ENCODE results near the gene ITCH.
"Not testable (repeated sequence)": the region's sequence is repeated elsewhere in the genome, so short reads cannot be mapped to it uniquely, and the experiment has no call there.

The ITCH gene

DNA sequence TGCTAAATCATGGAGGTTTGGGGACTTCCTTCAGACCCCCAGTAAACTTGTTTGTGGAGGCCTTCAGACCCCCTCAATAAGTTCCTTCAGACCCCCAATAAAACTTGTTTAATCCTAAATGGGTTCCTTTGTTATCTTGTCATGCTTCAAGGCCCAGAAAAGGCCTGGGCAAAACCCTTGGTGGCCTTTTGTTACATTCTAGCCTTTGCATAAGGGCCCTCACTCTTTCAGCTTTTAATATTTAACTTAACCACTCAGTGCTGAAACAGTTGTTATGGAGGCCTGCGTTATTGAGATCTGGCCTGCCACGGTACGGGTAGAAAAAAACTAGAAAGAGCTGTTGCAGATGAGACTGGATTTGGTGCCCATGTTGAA is 148.8 kb downstream of the ITCH start:
- no peak for DNase-seq (ENCODE audit: low spot score)

DNA sequence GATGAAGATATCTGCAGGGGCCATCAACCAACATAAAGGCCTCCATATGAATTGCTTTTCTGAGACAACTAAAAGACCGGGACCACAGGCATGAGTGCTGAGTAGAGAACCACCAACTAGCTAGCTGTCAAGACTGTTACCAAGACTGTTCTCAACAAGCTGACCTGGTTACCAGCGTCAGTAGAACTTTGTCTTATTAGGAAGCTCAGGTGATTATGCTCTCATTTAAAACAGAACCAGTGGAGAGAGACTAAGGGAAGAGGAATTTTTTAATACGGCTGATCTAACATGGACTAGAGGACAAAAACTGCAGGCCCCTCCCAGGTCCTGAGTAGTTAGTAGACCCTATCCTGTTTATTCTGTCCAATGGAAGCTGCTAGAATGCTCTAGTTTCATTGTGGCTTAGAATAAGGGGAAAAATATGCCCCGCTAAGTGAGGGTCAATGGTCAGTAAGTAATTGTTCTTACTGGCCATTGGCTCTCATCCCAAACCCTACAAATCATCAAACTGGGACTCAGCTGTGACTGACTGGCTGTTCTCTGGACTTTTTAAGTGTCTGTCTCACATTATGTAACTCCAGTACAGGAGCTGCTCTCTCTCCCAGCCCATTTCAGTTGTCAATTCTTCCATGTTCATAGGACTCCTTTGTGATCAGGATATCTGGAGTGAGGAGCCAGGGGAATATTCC is 149.3 kb downstream of the ITCH start:
- no peak for DNase-seq (ENCODE audit: low spot score)

DNA sequence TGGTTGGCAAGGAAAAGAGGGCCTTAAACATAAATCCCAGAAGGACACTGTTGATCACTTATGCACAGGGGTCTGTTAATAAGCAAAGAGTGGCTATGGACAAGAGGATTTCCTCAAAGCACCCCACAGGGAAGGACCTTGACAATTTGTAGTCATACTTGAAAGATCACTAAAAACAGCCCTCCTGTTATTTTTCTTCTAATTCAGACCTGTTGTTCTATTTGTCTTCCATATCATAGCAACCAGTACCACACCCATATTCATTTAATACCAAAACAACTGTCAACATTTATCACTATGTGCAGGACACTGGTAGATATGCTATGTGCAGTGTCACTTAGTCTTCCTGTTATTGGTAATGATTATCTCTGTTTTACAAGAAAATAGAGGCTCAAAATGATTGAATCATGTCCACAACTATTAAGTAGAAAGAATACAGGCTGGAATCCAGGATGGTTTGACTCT is 149.9 kb downstream of the ITCH start:
- DNase-seq (ENCODE audit: low spot score), result no peak

DNA sequence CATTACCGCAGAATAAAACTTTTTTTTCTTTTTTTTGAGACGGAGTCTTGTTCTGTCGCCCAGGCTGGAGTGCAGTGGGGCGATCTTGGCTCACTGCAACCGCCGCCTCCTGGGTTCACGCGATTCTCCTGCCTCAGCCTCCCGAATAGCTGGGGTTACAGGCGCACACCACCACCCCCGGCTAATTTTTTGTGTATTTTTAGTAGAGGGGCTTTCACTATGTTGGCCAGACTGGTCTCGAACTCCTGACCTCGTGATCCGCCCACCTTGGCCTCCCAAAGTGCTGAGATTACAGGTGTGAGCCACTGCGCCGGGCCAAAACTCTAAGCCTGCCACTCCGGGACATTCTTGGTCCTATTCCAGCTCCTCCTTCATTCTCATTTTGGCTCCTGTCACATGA is 151.0 kb downstream of the ITCH start:
- not testable (repeated sequence) for DNase-seq (ENCODE audit: low spot score)

DNA sequence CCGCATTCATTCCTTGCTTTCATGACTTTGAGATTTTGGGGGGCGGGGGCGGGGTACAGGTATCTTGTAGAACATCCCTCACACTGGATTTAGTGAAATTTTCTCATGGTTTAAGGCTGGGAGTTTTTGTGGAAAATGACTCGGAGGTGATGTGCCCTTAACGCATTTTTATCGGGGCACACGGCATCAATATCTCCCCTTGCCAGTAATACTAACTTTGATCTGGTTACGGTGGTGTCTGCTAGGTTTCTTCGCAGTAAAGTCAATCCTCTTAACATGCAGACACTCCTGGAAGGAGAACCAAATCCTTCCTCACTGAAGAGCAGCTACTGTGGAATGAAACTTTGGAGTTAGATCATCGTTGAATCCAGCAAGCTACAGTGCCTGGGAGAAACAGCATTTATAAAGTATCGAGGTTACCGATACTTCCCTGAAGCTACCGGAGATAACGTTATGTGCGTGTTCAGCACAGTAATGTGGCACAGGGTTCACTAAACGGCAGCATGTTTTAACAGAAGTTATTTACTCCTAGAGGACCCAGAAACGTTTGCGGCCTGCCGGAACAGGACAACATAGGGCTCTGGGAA is 151.9 kb downstream of the ITCH start:
- DNase-seq (ENCODE audit: low spot score), result no peak

DNA sequence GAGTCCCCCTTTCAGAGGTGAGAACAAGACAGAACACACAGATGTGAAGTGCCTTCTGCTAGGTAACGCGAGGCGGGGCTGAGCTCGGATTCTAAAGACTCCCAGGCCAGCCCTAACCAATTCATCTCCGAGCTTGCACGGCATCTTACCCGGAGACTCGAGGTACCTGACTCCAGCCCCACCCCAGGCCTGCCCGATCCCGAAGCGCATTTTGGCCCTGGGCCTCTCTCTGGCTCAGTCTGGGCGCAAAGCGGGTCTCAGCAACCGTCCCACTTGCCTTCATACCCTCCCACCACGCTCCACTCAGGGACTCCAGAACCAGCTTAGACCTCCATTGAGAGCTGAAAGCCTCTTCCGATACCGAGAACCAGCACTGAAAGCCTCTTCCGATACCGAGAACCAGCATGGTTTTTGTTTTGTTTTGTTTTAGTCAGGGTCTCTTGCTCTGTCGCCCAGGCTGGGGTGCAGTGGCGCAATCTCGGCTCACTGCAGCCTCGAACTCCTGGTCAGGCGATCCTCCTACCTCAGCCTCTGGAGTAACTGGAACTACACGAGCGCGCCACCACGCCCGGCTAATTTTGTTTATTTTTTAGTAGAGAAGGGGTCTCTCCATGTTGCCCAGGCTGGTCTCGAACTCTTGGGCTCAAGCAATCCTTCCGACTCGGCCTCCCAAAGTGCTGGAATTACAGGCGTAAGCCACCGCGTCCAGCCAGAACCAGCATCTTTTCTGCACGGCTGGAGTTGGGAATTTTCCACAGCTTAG is 152.6 kb downstream of the ITCH start:
- no peak for DNase-seq (ENCODE audit: low spot score)

DNA sequence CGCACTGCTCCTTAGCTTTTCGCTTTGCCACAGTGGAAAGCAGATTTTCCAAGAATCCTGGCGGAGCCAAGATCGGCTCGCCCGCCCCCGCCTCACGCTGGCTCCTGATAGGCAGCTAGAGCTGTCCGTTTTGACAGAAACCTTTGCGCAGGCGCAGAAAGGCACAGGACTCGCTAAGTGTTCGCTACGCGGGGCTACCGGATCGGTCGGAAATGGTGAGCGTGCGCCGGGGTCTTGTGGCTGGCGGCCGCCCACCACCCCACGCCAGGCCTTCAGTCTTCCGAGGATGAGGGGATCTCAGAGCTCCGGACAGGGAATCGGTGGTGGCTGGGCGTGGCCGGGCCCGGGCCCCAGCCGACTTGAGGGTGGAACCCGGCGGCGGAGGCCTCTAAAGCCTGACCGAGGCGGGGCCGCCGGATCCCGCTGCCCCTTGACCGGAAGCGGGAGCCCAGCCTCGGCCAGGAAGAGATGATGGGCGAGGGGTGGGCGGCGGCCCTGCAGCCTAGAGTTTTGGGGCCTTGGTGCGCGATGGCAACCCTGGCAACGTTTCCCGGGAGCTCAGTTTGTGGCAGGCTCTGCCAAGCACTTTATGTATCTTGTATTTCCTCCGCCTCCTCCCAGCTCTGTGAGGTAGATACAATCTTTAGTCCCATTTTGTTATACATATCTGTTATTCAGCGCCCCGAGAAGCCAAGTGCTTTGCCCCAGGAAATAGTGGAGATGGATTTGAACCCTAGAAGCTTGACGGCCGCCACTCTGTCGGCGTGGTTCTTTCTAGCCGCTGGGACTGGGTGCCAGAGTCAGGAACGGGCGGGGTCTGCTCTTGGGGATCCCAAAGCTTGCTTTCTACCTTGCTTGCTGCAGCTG is 153.4 kb downstream of the ITCH start, which contains the start of gene DYNLRB1:
Gene DYNLRB1, plus strand, starts transcription at position 176 of the 867 bp plus-strand sequence. Its CDS starts 37 bp downstream, at position 213.
- DNase-seq (ENCODE audit: low spot score), result peak; percentile 98

DNA sequence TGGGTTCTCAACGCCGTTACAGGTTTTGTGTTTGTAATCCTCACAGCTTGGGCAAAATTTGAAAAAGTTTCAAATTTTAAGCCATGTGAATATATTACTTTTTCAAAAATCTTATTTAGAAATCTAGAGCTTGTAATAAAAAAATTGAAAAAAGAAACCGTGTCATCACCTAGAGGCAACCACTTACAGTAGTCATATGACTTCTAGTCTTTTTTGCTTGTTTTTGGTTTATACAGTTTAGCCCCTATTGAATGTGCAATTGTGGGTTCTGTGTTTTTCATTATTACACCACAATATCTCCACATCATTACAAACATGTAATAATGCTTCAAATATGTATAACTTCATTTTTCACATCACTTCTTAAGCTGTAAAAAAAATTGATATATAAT is 154.0 kb downstream of the ITCH start:
- DNase-seq (ENCODE audit: low spot score), result no peak

DNA sequence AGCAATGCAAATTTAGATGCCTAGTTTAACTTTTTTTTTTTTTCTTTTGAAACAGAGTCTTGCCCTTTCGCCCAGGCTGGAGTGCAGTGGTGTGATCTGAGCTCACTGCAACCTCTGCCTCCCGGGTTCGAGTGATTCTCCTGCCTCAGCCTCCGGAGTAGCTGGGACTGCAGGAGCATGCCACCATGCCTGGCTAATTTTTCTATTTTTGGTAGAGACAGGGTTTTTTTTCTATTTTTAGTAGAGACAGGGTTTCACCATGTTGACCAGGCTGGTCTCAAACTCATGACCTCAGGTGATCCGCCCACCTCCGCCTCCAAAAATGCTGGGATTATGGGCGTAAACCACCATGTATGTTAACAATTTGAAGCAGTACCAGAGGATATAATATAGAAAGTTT is 155.8 kb downstream of the ITCH start:
- not testable (repeated sequence) for DNase-seq (ENCODE audit: low spot score)

DNA sequence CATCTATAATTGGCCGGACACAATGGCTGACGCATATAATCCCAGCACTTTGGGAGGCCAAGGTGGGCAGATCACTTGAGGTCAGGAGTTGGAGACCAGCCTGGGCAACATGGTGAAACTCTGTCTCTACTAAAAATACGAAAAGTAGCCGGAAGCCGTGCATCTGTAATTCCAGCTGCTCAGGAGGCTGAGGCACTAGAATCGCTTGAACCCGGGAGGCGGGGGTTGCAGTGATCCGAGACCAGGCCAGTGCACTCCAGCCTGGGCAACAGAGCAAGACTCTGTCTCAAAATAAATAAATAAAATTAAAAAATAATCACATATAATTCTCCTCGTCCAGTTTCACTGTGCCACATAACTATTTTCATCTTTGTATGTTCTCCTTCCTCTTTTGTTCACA is 156.8 kb downstream of the ITCH start:
- DNase-seq (ENCODE audit: low spot score), result not testable (repeated sequence)

DNA sequence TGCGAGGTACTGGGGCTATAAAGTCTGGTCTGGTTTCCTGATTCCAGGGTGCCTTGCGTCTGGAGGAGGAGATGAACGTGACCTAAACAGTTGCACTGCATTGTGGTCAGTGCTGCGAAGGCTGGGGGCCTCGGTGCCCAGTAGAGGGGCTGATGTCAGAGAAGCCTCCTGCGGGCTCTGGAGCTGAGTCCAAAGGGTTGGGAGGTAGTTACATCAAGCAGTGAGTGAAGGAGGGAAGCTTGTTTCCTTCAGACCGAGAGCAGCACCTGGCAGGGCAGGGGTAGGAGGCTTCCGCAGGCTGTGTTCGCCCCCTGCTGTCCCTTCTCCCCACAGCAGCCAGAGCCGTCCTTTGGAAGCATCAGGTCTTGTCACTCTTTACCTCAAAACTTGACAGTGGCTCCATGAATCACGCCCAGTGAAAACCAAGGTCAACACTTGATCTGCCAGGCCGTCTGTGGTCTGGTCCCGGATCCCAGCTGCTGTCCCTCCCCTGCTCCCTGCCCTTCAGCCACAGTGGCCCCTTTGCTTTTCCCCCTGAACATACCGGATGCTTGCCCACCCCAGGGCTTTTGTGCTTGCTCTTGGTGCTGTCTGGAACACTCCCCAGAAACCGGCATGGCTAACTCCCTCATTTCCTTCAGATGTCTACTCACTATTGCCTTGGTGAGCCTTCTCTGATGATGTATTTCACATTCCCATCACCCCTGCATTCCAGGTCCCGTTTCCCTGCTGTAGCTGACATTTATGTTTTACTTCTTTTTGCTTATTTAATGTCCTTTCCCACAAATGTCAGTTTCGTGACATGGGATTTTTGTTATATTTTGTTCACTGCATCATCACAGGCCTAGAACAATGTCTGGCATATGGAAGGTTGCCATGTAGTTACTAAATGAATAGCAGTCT is 160.1 kb downstream of the ITCH start:
- no peak for DNase-seq (ENCODE audit: low spot score)

DNA sequence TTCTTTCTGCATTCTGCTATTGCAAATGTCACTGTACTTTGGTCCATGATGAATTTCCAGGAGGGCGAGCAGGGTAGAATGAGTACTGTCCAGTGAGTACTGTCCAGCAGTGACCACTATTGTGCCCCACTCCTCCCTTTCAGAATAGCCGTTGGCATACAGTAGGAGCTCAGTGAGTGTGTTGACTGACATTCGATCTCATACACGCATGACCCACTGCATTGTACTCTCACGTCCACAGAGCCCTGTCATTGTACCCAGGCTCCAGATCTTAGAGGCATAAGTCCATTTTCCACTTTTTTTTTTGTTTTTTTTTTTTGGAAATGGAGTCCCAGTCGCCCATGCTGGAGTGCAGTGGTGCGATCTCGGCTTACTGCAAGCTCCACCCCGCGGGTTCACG is 161.4 kb downstream of the ITCH start:
- DNase-seq (ENCODE audit: low spot score), result no peak

DNA sequence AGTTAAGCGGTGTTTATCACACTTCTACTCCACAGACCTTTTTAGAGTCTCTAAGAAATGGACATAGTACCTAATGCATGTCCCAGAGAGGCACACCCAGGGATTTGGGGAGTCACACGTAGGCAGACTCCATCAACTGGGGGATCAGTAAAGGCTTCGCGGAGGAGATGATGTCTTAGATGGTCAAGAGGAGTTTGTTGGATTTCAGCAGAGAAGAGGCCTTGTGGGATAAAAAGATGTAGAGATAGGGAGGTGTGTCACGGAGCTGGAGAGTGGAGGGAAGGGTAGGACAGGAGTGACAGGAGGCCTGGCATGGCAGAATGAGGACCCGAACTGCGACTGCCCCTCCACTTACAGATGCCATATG is 162.3 kb downstream of the ITCH start:
- DNase-seq (ENCODE audit: low spot score), result no peak

DNA sequence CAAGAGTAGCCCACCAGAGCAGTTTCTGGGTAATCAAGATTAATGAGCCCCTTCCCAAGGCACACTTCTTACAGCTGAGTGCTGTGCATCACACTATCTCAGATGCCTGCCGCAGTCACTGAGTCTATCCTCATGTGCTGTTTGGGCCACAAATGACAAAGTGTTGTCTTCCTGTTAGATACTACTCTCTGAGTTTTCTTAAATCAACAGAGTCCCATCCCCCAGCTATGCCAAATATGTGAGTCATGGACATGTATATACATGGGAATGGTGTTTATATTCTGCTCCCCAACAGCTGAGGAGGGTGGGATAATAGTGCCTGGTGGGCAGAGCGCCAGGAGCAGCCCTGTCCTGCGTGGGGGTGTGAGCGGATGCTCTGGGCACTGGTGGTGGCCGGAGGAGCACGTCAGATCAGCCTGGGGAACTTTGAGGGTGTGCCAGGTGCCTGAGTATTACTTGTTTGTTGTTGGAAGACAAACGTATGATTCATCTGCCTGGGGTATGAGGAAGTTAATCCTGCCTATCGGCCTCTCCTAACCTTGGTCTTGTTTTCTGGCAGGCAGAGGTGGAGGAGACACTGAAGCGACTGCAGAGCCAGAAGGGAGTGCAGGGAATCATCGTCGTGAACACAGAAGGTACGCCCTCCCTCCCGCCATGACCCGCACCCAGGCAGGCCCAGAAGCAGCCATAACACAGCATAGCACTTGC is 162.8 kb downstream of the ITCH start:
- DNase-seq (ENCODE audit: low spot score), result no peak

DNA sequence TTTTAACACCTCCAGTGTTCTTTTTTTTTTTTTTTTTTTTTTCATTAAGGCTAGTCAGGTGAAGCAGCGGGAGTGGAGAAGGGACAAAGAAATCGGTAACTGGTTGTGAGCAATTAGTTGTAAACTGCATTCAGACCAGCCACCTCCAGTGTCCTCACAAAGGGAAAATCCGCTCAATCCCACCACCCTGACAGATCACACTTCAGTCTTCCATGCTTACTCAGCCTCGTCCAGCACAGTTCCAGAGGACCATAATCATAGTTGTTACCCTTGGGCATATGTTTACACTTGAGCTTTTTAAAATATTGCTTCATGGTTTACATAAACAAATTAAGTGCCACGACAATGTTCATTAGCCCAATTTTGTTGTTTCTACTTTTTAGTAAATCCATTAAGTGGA is 163.4 kb downstream of the ITCH start:
- DNase-seq (ENCODE audit: low spot score), result no peak

DNA sequence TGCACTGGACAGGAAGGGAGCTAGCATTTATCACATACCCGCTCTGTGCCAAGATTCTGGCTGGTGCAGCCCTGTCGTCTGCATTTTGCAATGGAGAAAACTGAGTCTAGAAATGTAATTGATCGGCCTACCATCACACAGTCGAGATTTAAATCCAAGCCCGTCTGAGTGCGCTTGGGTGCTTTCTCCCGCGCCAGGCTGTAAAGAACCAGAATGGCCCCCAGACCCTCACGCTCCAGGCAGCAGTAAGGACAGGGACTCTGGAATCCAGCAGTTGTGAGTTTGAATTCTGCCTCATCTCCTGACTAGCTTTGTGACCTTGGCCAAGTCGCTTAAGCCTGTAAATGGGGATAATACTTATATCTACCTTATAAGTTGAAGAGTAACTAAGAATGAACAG is 163.9 kb downstream of the ITCH start:
- DNase-seq (ENCODE audit: low spot score), result no peak

DNA sequence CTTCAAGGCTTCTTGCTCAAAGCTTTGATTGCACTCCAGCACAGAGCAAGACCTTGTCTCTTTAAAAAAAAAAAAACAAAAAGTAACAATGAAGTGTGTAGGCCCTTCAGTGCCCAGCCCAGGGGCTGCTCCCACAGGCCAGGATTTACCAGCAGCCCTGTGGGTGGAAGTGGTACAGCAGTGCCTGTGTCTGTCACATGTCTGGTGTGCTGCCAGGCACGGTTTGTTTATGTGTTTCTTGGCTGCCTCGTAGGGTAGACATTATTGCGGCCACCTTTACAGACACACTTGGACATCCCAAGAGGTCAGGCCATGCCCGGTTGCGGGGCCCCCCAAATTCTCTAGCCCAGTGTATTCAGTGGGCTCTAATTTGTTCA is 165.8 kb downstream of the ITCH start:
- DNase-seq (ENCODE audit: low spot score), result no peak

DNA sequence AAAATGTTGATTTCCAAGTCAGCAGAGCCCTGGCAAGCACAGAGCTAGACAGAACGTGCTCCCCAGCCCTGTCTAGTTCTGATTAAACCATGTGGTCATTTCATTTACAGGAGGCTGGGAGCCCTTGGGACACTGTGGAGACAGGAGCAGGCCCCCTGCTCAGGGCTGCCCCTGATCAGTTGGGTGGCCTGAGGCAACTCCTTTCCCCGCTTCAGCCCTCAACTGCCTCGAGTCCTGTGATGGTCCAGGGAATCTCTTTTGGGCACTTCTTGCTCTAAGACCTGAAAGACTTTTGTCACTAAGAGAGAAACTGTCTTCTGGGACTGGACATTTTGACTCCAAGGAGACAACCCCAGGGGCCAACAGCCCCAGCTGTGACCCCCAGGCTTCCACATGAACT is 166.7 kb downstream of the ITCH start:
- DNase-seq (ENCODE audit: low spot score), result no peak

DNA sequence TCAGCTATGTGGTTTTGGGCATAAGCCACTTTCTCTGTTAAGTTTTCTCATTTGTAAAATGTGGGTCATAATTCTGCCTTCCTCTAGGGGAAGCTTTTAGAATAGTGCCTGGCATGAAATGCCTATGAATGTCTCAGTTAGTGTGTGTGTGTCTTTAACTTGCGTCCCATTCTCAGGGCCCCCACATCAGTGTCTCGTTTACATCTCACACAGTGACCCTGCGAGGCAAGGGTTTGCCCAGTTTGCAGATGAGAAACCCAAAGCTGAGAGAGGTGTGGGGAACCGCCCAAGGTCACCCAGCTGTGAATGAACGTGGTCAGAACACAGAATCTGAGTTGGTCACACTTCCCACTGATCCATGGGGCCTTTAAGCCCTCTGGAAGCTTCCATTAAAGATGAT is 167.3 kb downstream of the ITCH start:
- no peak for DNase-seq (ENCODE audit: low spot score)

DNA sequence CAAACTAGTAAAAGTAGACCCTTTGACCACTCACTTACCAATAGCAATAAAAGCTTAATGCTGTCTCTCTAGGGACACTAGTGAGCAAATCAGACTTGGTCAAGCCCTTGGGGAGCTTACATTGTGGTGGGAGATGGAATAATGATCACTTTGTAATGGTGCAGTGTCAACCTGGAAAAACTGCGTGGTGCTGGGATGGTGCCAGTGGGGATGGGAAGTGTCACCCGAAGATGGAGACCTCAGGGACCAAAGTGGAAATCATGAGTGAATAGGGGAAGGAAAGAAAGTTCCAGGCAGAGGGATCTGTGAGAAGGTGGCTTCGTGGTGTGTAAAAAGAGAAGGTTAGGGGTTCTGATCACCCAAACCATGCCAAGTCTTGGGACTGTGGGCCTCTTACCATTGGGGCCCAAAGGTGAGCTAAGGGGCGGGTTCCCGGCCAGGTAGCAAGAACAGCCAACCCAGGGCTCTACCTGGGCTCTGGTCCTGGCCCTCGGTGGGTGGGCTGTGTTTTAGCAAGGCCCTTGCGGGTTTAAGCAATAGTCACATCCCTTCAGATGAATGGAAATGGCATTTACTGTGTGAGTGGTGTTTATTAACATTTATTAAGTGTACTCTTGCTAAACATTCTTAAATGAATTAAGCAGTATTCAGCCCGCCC is 168.7 kb downstream of the ITCH start:
- DNase-seq (ENCODE audit: low spot score), result no peak
